ENCODE measurements around the gene SMIM36.

Gene SMIM36

DNA sequence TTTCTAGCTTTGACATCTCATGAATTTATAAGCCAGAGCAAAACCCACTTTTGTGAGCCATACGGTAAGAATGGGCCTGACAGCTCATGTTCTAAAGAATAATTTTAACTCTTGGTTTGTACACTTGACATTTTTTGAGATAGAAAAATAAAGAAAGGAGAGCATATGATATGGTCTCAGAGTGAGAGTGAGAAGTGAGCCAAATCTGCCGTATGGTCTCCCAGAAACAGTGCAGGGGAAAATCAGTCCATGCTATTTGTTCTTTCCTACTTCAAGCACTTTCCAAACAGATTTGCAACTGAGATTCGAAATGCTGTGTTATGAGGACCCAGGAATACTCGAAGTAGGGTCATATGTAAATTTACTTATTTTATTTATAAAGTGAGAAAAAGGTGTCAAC, 20.9 kb downstream of the SMIM36 start:
- Histone ChIP-seq H3K79me2 (ENCODE audit: insufficient read depth, low read length) (no peaks in the 10 kb centered on the region), H3K27me3 (ENCODE audit: low read length) (no peaks in the 10 kb centered on the region), H3K27ac (ENCODE audit: low read depth, low read length) (no peak overlapping the region), H3K9me3 (ENCODE audit: insufficient read depth, low read length) (no peaks in the 10 kb centered on the region), H2AFZ (ENCODE audit: low read depth, low read length, severe bottlenecking) (no peak overlapping the region), H3K4me3 (ENCODE audit: insufficient read depth, low read length, poor library complexity, severe bottlenecking) (no peak overlapping the region), H3K36me3 (ENCODE audit: low read length) (no peaks in the 10 kb centered on the region), H4K20me1 (ENCODE audit: low read depth, low read length) (no peaks in the 10 kb centered on the region), H3K9me2 (replicated peaks; ENCODE audit: insufficient read depth, low read length) (no peaks in the 10 kb centered on the region), H3K4me2 (ENCODE audit: low read depth, low read length, poor library complexity, severe bottlenecking) (no peak overlapping the region), H3K9ac (ENCODE audit: low read length) (no peak overlapping the region), H3F3A (ENCODE audit: insufficient read depth) (no peaks in the 10 kb centered on the region)
- TF ChIP-seq CTCF (IDR thresholded peaks at IDR 0.05; ENCODE audit: insufficient read depth, low read length, poor library complexity, severe bottlenecking), result no peak
- no peak for TF ChIP-seq EZH2phosphoT487 (conservative IDR thresholded peaks at IDR 0.05; ENCODE audit: low read length)

DNA sequence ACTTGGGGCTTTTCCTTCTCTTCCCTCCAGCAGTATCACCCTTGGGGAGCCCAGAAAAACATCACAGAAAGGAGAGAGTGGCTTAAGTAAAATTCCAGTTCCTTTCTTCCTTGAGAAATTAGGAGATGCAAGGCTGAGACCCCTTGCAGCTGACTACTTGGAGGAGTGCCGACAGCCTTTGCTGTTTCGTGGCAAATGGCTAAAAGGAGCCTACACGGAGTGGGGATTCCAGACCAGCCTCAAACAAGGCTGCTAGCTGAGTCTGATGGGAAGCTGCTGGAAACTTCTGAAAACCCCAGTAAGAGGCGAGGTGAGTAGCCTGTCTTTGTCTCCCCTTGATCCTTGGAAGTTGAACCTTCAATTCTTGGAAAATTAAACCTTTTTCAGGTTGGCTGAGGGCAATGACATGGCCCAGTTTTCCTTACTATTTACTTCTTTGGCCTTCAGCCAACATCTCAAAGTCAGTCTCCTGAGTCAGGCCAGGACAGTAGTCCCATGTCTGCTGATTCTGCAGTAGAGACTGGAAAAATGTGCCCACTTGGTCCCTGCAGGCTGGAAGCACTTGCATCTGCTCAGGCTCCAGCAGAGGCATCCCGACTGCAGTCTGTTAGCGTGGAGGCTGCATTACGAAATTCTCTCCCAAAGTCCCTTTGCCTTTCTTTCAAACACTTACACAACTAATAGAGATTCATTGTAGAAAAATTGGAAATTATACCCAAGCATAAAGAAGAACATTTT, 23.4 kb downstream of the SMIM36 start:
- no peaks in the 10 kb centered on the region for H3K36me3 ChIP-seq (ENCODE audit: low read length)
- H3K9me3 ChIP-seq (ENCODE audit: insufficient read depth, low read length), result no peaks in the 10 kb centered on the region
- H3F3A ChIP-seq (ENCODE audit: insufficient read depth), result no peaks in the 10 kb centered on the region
- no peaks in the 10 kb centered on the region for H3K79me2 ChIP-seq (ENCODE audit: insufficient read depth, low read length)
- no peak overlapping the region for H3K27ac ChIP-seq (ENCODE audit: low read depth, low read length)
- no peak overlapping the region for H3K4me3 ChIP-seq (ENCODE audit: insufficient read depth, low read length, poor library complexity, severe bottlenecking)
- no peak overlapping the region for H3K4me2 ChIP-seq (ENCODE audit: low read depth, low read length, poor library complexity, severe bottlenecking)
- H3K27me3 ChIP-seq (ENCODE audit: low read length), result no peaks in the 10 kb centered on the region
- H3K9ac ChIP-seq (ENCODE audit: low read length), result no peak overlapping the region
- H3K9me2 ChIP-seq (replicated peaks; ENCODE audit: insufficient read depth, low read length), result no peaks in the 10 kb centered on the region
- no peak for TF ChIP-seq CTCF (IDR thresholded peaks at IDR 0.05; ENCODE audit: insufficient read depth, low read length, poor library complexity, severe bottlenecking)
- no peak for TF ChIP-seq EZH2phosphoT487 (conservative IDR thresholded peaks at IDR 0.05; ENCODE audit: low read length)
- no peak overlapping the region for H2AFZ ChIP-seq (ENCODE audit: low read depth, low read length, severe bottlenecking)
- no peaks in the 10 kb centered on the region for H4K20me1 ChIP-seq (ENCODE audit: low read depth, low read length)

- Histone ChIP-seq H3K4me2 (ENCODE audit: low read depth, low read length, poor library complexity, severe bottlenecking) (no peak overlapping the region), H2AFZ (ENCODE audit: low read depth, low read length, severe bottlenecking) (no peak overlapping the region), H3K27ac (ENCODE audit: low read depth, low read length) (no peak overlapping the region), H3K36me3 (ENCODE audit: low read length) (no peaks in the 10 kb centered on the region), H3K9me2 (replicated peaks; ENCODE audit: insufficient read depth, low read length) (no peaks in the 10 kb centered on the region), H4K20me1 (ENCODE audit: low read depth, low read length) (no peaks in the 10 kb centered on the region), H3K79me2 (ENCODE audit: insufficient read depth, low read length) (no peaks in the 10 kb centered on the region), H3K4me3 (ENCODE audit: insufficient read depth, low read length, poor library complexity, severe bottlenecking) (no peak overlapping the region), H3F3A (ENCODE audit: insufficient read depth) (no peaks in the 10 kb centered on the region), H3K27me3 (ENCODE audit: low read length) (no peaks in the 10 kb centered on the region), H3K9me3 (ENCODE audit: insufficient read depth, low read length) (no peaks in the 10 kb centered on the region), H3K9ac (ENCODE audit: low read length) (no peak overlapping the region)
- TF ChIP-seq CTCF (IDR thresholded peaks at IDR 0.05; ENCODE audit: insufficient read depth, low read length, poor library complexity, severe bottlenecking) (no peak), EZH2phosphoT487 (conservative IDR thresholded peaks at IDR 0.05; ENCODE audit: low read length) (no peak)
Measured at GRCh38 chr17:55484575-55484974, 26.7 kb downstream of the SMIM36 start.

All from SU-DHL-6 (cell line).